Measurements from ENCODE around the gene RSPO4.

Gene RSPO4

GRCh38 chr20:972256-972655, 29.9 kb downstream of the RSPO4 start:
- ATAC-seq (replicated peaks) (no peak), DNase-seq (no peak)
- Mint-ChIP-seq H3K27ac (no peak overlapping the region), H3K36me3 (ENCODE audit: insufficient read depth) (no peaks in the 10 kb centered on the region), H3K27me3 (peaks cover 14 to 53% of the 10 kb centered on the region in 2 donors), H3K4me1 (ENCODE audit: low read depth in 2 of 2) (no peaks in the 10 kb centered on the region), H3K9me3 (no peaks in the 10 kb centered on the region), H3K4me3 (no peak overlapping the region)

GRCh38 chr20:971346-971745, 30.8 kb downstream of the RSPO4 start:
- H3K27ac Mint-ChIP-seq, result no peak overlapping the region
- no peaks in the 10 kb centered on the region for H3K4me1 Mint-ChIP-seq (ENCODE audit: low read depth in 2 of 2)
- ATAC-seq (replicated peaks) (no peak), DNase-seq (no peak)
- H3K4me3 Mint-ChIP-seq, result no peak overlapping the region
- no peaks in the 10 kb centered on the region for H3K9me3 Mint-ChIP-seq
- H3K27me3 Mint-ChIP-seq, result peaks cover 14 to 62% of the 10 kb centered on the region in 2 donors
- no peaks in the 10 kb centered on the region for H3K36me3 Mint-ChIP-seq (ENCODE audit: insufficient read depth)

DNA sequence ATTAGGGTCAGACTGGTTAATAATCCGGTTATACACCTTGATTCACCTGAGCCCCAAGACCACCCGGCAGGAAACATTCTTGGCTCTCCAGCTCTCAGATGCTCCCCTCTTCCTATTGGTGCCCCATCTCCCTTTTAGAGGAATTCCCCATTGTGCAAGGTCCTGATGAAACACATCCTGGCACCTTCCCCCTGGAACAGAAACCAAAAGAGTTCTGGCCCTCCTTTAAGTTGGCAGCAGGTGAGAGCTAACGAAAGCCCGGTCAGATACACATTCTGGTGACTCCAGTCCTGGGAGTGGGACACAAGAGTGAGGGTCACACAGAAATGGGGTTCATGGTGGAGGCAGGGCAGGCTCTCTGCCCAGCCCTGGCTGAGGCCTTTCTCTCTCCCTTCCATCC, 32.2 kb downstream of the RSPO4 start:
- no peak for ATAC-seq (replicated peaks)

DNA sequence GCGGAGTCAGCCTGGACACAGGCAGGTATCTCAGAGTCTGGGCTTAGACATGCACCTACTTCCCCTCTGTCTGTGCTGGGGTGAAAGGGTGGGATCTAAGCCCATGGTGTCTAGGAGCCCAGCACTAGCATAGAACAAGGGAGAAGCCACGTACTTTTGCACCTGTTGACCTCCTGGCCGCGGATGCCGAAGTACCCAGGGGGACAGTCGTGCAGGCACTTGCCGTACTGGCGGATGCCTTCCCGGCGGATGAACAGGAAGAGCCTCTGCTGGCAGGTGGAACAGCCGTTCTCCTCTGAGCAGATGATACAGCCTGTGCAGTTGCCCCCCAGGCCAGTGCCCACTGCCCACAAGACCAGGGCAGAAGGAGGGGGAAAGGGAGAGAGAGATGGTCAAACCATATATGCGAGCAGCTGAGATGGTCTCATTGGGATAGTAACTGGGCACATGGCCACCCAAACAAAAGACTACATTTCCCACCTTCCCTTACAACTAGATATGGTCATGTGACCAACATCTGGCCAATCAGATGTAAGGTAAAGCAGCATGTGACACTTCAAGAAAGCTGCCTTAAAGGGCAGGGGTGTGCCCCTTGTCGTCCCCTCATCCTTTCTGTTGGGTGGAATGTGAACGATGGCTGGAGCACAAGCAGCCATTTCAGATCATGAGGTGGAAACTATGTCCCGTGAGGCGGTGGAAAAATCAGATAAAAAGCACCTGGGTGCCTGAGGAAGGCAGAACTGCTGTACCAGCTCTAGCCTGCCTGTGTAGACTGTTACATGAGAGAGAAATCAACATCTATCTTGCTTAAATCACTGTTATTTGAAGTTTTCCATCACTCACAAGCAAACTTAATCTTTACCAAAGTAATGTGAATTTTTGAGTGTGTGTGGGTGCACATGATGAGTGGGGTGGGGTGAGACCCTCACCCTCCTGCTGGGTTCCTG, 34.0 kb downstream of the RSPO4 start:
- DNase-seq (no peak), ATAC-seq (replicated peaks) (no peak)
- Mint-ChIP-seq H3K36me3 (ENCODE audit: insufficient read depth) (no peaks in the 10 kb centered on the region), H3K4me1 (ENCODE audit: low read depth in 2 of 2) (no peaks in the 10 kb centered on the region), H3K27me3 (peaks cover 32 to 71% of the 10 kb centered on the region in 2 donors), H3K27ac (no peak overlapping the region), H3K4me3 (no peak overlapping the region), H3K9me3 (no peaks in the 10 kb centered on the region)

More for the DNA sequence above, 32.2 kb downstream of the RSPO4 start:
- no peak for DNase-seq
- H3K4me1 Mint-ChIP-seq (ENCODE audit: low read depth in 2 of 2), result no peaks in the 10 kb centered on the region
- peaks cover 22 to 67% of the 10 kb centered on the region in 2 donors for H3K27me3 Mint-ChIP-seq
- no peak overlapping the region for H3K27ac Mint-ChIP-seq
- no peak overlapping the region for H3K4me3 Mint-ChIP-seq
- no peaks in the 10 kb centered on the region for H3K9me3 Mint-ChIP-seq
- H3K36me3 Mint-ChIP-seq (ENCODE audit: insufficient read depth), result no peaks in the 10 kb centered on the region

DNA sequence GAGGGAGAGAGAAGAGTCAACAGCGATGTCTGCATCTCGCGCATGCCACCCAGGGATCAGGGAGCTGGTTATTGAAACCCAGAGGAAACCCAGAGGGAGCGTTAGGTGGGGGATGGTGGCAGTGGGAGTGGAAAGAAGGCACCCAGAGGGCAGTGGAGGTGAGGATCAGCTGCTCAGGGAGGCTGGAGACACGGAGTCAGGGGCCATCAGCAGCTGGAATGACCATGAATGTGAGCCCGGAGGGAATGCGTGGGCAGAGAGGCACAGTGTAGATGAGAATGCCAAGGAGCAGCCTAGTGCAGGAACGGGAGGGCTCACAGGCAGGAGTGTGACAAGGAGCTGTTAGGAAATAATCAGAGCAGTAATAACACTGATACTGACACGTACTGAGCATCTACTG, 36.2 kb downstream of the RSPO4 start:
- no peaks in the 10 kb centered on the region for H3K4me1 Mint-ChIP-seq (ENCODE audit: low read depth in 2 of 2)
- no peak overlapping the region for H3K4me3 Mint-ChIP-seq
- H3K27ac Mint-ChIP-seq, result no peak overlapping the region
- no peaks in the 10 kb centered on the region for H3K36me3 Mint-ChIP-seq (ENCODE audit: insufficient read depth)
- no peak for DNase-seq
- peaks cover 48 to 81% of the 10 kb centered on the region in 2 donors for H3K27me3 Mint-ChIP-seq
- no peak for ATAC-seq (replicated peaks)
- no peaks in the 10 kb centered on the region for H3K9me3 Mint-ChIP-seq

GRCh38 chr20:963795-964194, 38.3 kb downstream of the RSPO4 start:
- no peaks in the 10 kb centered on the region for H3K36me3 Mint-ChIP-seq (ENCODE audit: insufficient read depth)
- H3K27me3 Mint-ChIP-seq, result peaks cover 51 to 87% of the 10 kb centered on the region in 2 donors
- no peak overlapping the region for H3K4me3 Mint-ChIP-seq
- DNase-seq (no peak), ATAC-seq (replicated peaks) (no peak)
- H3K27ac Mint-ChIP-seq, result no peak overlapping the region
- H3K4me1 Mint-ChIP-seq (ENCODE audit: low read depth in 2 of 2), result peaks cover 0 to 2% of the 10 kb centered on the region in 2 donors
- H3K9me3 Mint-ChIP-seq, result no peaks in the 10 kb centered on the region

DNA sequence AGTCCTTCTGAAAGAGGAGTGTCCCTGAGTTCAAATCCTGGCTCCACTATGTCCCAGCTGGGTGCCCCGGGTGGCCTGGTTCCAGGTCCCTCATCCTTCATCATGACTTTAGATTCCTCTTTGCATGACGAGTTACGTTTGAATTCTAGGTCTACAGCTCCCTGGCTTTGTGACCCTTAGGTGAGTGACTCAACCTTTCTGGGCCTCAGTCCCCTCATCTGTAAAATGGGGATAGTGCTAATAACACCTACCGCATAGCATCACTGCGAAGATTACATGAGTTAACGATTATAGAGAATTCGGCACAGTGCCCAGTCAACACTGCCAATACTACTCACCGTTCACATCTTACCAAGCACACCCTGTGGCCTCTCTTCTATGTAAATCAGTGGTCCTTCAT, 39.4 kb downstream of the RSPO4 start:
- Mint-ChIP-seq H3K36me3 (ENCODE audit: insufficient read depth) (no peaks in the 10 kb centered on the region), H3K4me1 (ENCODE audit: low read depth in 2 of 2) (peaks cover 0 to 2% of the 10 kb centered on the region in 2 donors)

DNA sequence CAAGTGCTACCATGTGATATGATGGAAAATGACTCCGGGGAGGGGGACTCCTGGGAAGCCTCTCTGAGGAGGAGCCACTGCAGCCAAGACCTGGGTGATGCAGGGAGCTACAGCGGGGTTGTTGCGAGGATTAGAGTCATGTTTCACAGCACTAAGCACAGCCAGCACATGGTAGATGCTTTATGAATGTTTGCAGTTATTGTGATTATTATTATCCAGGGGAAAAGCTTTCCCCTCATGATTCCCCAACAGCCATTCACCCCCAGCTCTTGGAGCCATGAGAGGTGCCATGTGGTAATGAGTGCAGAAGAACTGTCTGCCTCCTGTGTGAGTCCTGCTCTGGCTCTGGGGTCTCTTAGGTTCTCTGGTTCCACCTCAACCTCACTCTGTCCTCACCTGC, 39.9 kb downstream of the RSPO4 start:
- Mint-ChIP-seq H3K9me3 (no peaks in the 10 kb centered on the region), H3K27ac (no peak overlapping the region), H3K36me3 (ENCODE audit: insufficient read depth) (no peaks in the 10 kb centered on the region), H3K4me1 (ENCODE audit: low read depth in 2 of 2) (peaks cover 0 to 2% of the 10 kb centered on the region in 2 donors), H3K4me3 (no peak overlapping the region), H3K27me3 (peaks cover 64 to 95% of the 10 kb centered on the region in 2 donors)
- no peak for DNase-seq
- ATAC-seq (replicated peaks), result no peak

More for the DNA sequence above, 39.4 kb downstream of the RSPO4 start:
- ATAC-seq (replicated peaks) (no peak), DNase-seq (no peak)
- Mint-ChIP-seq H3K9me3 (no peaks in the 10 kb centered on the region), H3K4me3 (no peak overlapping the region), H3K27ac (no peak overlapping the region), H3K27me3 (peaks cover 60 to 90% of the 10 kb centered on the region in 2 donors)

GRCh38 chr20:961768-962167, 40.3 kb downstream of the RSPO4 start:
- no peak for ATAC-seq (replicated peaks)
- no peak overlapping the region for H3K27ac Mint-ChIP-seq

DNA sequence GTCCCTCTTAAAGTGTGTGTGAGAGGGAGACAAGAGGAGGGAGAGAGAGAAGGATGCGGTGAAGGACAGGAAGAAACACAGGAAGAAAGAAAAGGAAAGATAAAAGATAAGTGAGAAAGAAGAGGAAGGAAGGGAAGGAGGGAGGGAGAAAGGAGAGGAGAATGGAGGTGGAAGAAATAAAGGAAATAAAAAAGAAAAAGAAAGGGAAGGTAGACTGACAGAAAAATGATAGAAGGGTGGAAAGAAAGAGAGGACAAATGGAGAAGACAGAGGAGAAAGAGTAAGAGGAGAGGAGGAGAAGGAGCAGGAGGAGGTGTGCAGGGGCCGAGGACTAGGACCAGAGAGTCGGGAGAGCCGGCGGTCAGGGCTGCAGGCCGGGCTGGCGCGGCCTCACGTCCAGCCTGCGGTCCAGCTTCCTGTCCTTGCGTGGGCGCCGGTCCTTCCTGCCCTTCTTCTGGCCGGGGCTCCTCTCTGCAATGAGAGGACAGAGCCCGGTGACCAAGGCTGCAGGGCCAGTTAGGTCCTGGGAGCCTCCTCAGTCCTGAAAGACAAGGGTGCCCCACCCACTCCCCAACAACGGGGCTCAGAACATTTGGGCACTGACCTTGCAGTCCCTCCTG, 42.0 kb downstream of the RSPO4 start:
- Mint-ChIP-seq H3K27ac (no peak overlapping the region), H3K27me3 (peaks cover 66 to 92% of the 10 kb centered on the region in 2 donors), H3K36me3 (ENCODE audit: insufficient read depth) (no peaks in the 10 kb centered on the region), H3K9me3 (no peaks in the 10 kb centered on the region), H3K4me1 (ENCODE audit: low read depth in 2 of 2) (peaks cover 0 to 6% of the 10 kb centered on the region in 2 donors), H3K4me3 (no peak overlapping the region)
- DNase-seq, result no peak
- ATAC-seq (replicated peaks), result no peak

More at GRCh38 chr20:961768-962167, 40.3 kb downstream of the RSPO4 start:
- no peak overlapping the region for H3K4me3 Mint-ChIP-seq
- no peaks in the 10 kb centered on the region for H3K9me3 Mint-ChIP-seq
- peaks cover 64 to 92% of the 10 kb centered on the region in 2 donors for H3K27me3 Mint-ChIP-seq
- peaks cover 0 to 2% of the 10 kb centered on the region in 2 donors for H3K4me1 Mint-ChIP-seq (ENCODE audit: low read depth in 2 of 2)
- DNase-seq, result no peak
- H3K36me3 Mint-ChIP-seq (ENCODE audit: insufficient read depth), result no peaks in the 10 kb centered on the region

DNA sequence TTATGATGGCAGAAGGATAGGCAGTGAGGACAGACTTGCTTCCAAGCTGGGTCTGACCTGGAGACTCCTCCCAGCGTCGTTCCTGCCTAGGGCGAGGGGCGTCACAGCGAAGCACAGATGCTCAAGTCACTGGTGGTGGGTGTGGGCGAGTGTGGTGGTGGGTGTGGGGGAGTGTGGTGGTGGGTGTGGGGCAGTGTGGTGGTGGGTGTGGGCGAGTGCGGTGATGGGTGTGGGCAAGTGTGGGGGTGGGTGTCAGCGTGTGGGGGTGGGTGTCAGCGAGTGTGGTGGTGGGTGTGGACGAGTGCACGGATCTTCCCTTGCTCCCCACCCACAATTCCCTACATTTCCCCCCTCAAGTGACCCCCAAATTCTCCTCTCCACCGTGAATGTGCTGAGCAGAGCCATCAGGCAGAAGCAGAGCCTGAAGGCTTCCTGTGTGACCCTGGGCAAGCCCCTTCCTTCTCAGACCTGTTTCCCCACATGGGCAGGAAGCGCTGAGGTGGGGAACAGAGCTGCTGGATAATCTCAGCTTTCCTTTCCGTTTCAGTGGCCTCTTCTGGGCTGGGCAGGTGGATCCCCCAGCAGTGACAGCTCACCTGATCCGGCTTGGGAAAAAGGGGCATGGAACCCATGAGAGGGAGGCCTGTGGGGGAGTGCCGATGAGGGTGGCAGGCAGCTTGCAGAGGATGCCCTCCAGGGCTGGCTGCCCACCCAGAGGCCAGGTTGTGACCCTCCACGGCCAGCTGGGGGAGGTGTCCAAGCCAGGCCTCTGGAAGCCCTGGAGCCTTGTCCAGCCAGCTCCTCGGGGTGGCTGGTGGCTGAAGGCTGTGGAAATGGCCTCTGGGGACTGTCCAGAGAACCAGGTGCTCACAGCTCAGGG, 42.9 kb downstream of the RSPO4 start:
- Mint-ChIP-seq H3K9me3 (no peaks in the 10 kb centered on the region), H3K27ac (no peak overlapping the region), H3K36me3 (ENCODE audit: insufficient read depth) (no peaks in the 10 kb centered on the region), H3K4me1 (ENCODE audit: low read depth in 2 of 2) (peaks cover 0 to 6% of the 10 kb centered on the region in 2 donors), H3K27me3 (peaks cover 63 to 92% of the 10 kb centered on the region in 2 donors), H3K4me3 (no peak overlapping the region)
- DNase-seq, result no peak
- no peak for ATAC-seq (replicated peaks)

DNA sequence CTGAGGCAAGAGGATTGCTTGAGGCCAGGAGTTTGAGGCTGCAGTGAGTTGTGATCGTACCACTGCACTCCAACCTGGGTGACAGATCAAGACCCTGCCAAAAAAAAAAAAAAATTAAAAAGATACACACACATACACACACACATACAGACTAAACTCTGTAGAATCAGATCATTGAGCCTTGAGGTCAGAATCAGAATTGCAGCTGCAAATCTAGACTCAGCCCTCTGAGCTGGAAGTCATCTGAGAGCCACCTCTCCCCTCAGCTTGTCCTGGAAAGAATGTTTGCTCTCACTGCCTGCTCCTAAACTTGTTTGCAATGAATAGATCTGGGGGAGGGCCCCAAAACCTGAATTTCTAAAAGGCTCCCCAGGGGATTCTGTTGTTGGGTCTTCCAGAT, 44.6 kb downstream of the RSPO4 start:
- Mint-ChIP-seq H3K36me3 (ENCODE audit: insufficient read depth) (no peaks in the 10 kb centered on the region), H3K4me1 (ENCODE audit: low read depth in 2 of 2) (peaks cover 0 to 6% of the 10 kb centered on the region in 2 donors), H3K27me3 (peaks cover 61 to 94% of the 10 kb centered on the region in 2 donors), H3K9me3 (no peaks in the 10 kb centered on the region), H3K27ac (no peak overlapping the region), H3K4me3 (no peak overlapping the region)
- ATAC-seq (replicated peaks), result no peak
- DNase-seq, result no peak

- H3K4me1 Mint-ChIP-seq (ENCODE audit: low read depth in 2 of 2), result peaks cover 0 to 6% of the 10 kb centered on the region in 2 donors
- DNase-seq (peak; percentile 69 to 80 (median 69)), ATAC-seq (replicated peaks) (peak; percentile 88)
- H3K27ac Mint-ChIP-seq, result no peak overlapping the region
- H3K36me3 Mint-ChIP-seq (ENCODE audit: insufficient read depth), result no peaks in the 10 kb centered on the region
- no peak overlapping the region for H3K4me3 Mint-ChIP-seq
- H3K9me3 Mint-ChIP-seq, result no peaks in the 10 kb centered on the region
- peaks cover 50 to 94% of the 10 kb centered on the region in 2 donors for H3K27me3 Mint-ChIP-seq
These were observed 45.7 kb downstream of the RSPO4 start for GRCh38 chr20:956330-956951.

Data from effector memory CD8-positive, alpha-beta T cell (primary cell).